K562 (cell line): Measurements from ENCODE around the gene MCC. TPM values are rescaled to one million over a fixed set of nuclear protein-coding genes. Genes with fewer than 3 reads are reported as not detected.

ENCODE experiments used
- CBFB ChIP-seq: sonication (generic); formaldehyde crosslinking; IDR thresholded peaks from 2 replicates; pipeline ENCODE4 v1.4.0; 2020; ENCODE audit warnings: mild to moderate bottlenecking, missing genetic modification reagents
- ELF1 ChIP-seq: fragments of 200-800 bp; sonication (Bioruptor generic); IDR thresholded peaks from 2 replicates; pipeline ENCODE4 v1.6.1; 2016; ENCODE audit warnings: missing genetic modification characterization, missing compliant biosample characterization
- GABPA ChIP-seq: fragments of 200-800 bp; sonication (Bioruptor generic); conservative IDR thresholded peaks from 2 replicates; pipeline ENCODE4 v1.6.1; 2016; ENCODE audit warnings: low read depth, missing genetic modification characterization, missing compliant biosample characterization
- KLF13 ChIP-seq: fragments of 450-650 bp; IDR thresholded peaks from 2 replicates; pipeline ENCODE4 v1.6.1; 2016; ENCODE audit warnings: missing genetic modification characterization, low read depth, mild to moderate bottlenecking, missing compliant biosample characterization, moderate library complexity, borderline replicate concordance
- MEF2D ChIP-seq: conservative IDR thresholded peaks from 2 replicates; pipeline ENCODE4 v1.6.1; 2016; ENCODE audit warnings: low read depth, missing genetic modification characterization, missing compliant biosample characterization
- MGA ChIP-seq: fragments of 450-650 bp; IDR thresholded peaks from 2 replicates; pipeline ENCODE4 v1.6.1; 2016; ENCODE audit warnings: mild to moderate bottlenecking, moderate library complexity
- NFE2L1 ChIP-seq: fragments of 450-650 bp; IDR thresholded peaks from 2 replicates; pipeline ENCODE4 v1.6.1; 2016; ENCODE audit warnings: missing genetic modification characterization, low read depth, mild to moderate bottlenecking, missing compliant biosample characterization, moderate library complexity, borderline replicate concordance
- POLR2AphosphoS5 ChIP-seq: IDR thresholded peaks from 2 replicates; pipeline ENCODE4 v1.6.1; 2011; ENCODE audit warnings: mild to moderate bottlenecking, low read depth, low read length, moderate library complexity; ENCODE audit not compliant: control insufficient read depth, insufficient read depth
- POLR3A ChIP-seq: IDR thresholded peaks from 2 replicates; pipeline ENCODE4 v1.6.1; 2011; ENCODE audit warnings: borderline replicate concordance, mild to moderate bottlenecking, moderate library complexity; ENCODE audit not compliant: insufficient read length, insufficient read depth; ENCODE audit errors: extremely low read depth
- TEAD2 ChIP-seq: fragments of 450-650 bp; IDR thresholded peaks from 2 replicates; pipeline ENCODE4 v1.6.1; 2016; ENCODE audit warnings: missing genetic modification characterization, control low read depth, missing compliant biosample characterization
- ZNF175 ChIP-seq: fragments of 200-800 bp; sonication (Bioruptor generic); IDR thresholded peaks from 2 replicates; pipeline ENCODE4 v1.6.1; 2016; ENCODE audit warnings: low read depth, mild to moderate bottlenecking, missing genetic modification characterization, missing compliant biosample characterization
- ZNF41 ChIP-seq: fragments of 250-450 bp; sonication (Bioruptor Pico); conservative IDR thresholded peaks from 2 replicates; pipeline ENCODE4 v1.4.0; 2020; ENCODE audit warnings: mild to moderate bottlenecking
- ZNF444 ChIP-seq: fragments of 250-450 bp; sonication (Bioruptor Pico); IDR thresholded peaks from 2 replicates; pipeline ENCODE4 v1.4.0; 2020; ENCODE audit warnings: mild to moderate bottlenecking, moderate library complexity
- ZNF445 ChIP-seq: fragments of 250-450 bp; sonication (Bioruptor Pico); IDR thresholded peaks from 2 replicates; pipeline ENCODE4 v1.4.0; 2020; ENCODE audit warnings: low read depth, mild to moderate bottlenecking, moderate library complexity
- ZNF766 ChIP-seq: fragments of 200-800 bp; sonication (Bioruptor generic); conservative IDR thresholded peaks from 2 replicates; pipeline ENCODE4 v1.6.1; 2016; ENCODE audit warnings: missing genetic modification characterization, missing compliant biosample characterization
- polyA plus RNA-seq, 8 experiments: library from polyadenylated mRNA; depleted of rRNA in 4 of 8; stranded (reverse) in 5 of 8; unstranded in 3 of 8; fragments of >200 nt; fragmentation: Nextera tagmentation in 2 of 8; fragmentation: Illumina TruSeq in 1 of 8; extraction: Ambion mirVana in 2 of 8; extraction: Trizol in 1 of 8; gene quantifications; 2 replicates each; pipeline versions ENCODE4 v1.2.1 to v1.2.3, GENCODE V29; 2011 to 2014; ENCODE audit warnings: inconsistent platforms in 1 of 8, missing spikeins in 1 of 8
- total RNA-seq, 7 experiments: library from RNA; depleted of rRNA in 6 of 7; stranded (reverse); fragments of >200 nt in 6 of 7; fragmentation: Illumina TruSeq in 2 of 7; extraction: Trizol in 2 of 7; gene quantifications; 2 replicates each; pipeline versions ENCODE4 v1.2.1 to v1.2.3, GENCODE V29; 2011 to 2021; ENCODE audit warnings: low replicate concordance in 1 of 7

MCC gene
- total and polyA plus RNA-seq, 9 of the 15 experiments (the other 6 are each of a cell fraction or from before 2014, with no cell fraction given), result 0.04 to 0.24 (median 0.06) TPM; not detected in 1

DNA sequence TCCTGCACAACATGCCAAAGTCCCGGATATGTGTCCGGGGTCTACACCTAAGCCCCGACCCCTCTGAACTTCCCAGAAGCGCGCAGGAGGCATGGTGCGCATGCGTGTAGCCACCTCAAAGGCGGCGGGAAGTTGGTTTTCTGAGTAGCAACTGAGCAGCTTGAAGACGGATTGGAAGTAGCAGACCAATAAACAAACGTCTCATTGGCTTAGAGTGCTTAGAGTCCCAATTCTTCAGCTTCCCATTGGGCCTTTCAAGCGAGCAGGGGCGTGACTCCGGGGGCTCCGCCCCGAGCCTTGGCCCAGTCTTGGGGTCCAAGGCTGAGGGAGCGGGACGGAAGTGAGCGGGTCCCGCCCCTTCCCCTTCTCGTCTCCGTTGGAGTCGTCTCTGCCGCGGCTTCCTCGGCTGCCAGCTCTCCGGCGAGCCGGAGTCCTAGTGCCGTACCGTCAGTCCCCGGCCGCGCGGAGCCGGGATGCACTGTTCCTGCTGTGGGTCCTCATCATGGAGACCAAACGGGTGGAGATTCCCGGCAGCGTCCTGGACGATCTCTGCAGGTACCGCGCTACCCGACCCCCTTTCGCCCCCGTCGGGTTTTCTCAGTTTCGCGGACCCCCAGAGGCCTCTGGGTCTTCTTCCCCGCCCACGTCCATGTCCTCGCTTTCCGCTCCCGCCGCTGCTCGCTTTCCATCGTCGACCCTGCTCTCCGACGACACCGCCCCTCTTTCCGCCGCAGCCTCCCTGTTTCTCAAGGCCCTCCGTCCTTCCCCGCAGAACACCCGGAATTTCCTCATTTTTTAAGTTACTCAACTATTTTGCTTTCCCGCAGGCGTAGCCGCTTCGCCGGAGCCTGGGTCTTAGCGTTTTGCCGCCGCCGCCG is 511.6 kb downstream of the MCC start, which contains the start of gene DCP2 (continued):
- peak; percentile 88 for TF ChIP-seq MGA
- no peak; the same call in 1 of the 2 replicates for TF ChIP-seq ZNF766 (CRISPR knock-in tag)
- 0 out of 2 replicates have a peak, but pooled peaks have one; percentile 58 for TF ChIP-seq CBFB (CRISPR knock-in tag)
- no peak for TF ChIP-seq ZNF445 (CRISPR knock-in tag)
- TF ChIP-seq POLR3A, result no peak
- TF ChIP-seq KLF13 (tag), result peak; percentile 82; the same call in 1 of the 2 replicates
- TF ChIP-seq GABPA, result peak; percentile 74
- no peak for TF ChIP-seq ELF1 (tag)
- no peak for TF ChIP-seq ZNF444 (CRISPR knock-in tag)
- no peak for TF ChIP-seq TEAD2 (tag)
- no peak for TF ChIP-seq ZNF175 (CRISPR knock-in tag)
- no peak for TF ChIP-seq ZNF41 (CRISPR knock-in tag)
- peak; percentile 91 for TF ChIP-seq POLR2AphosphoS5
- no peak for TF ChIP-seq MEF2D (tag)
- TF ChIP-seq NFE2L1 (tag), result no peak
